ENCODE results near the gene PIAS4.

PIAS4 gene

GRCh38 chr19:4068047-4068966, 60.8 kb downstream of the PIAS4 start:
- no peak for DNase-seq (ENCODE audit: low read depth in 3 of 3, low spot score in 1 of 3)

- no peak for DNase-seq (ENCODE audit: low read depth in 3 of 3, low spot score in 1 of 3)
Observed at GRCh38 chr19:4069331-4069959, 61.9 kb downstream of the PIAS4 start.

GRCh38 chr19:4071610-4072009, 64.1 kb downstream of the PIAS4 start:
- no peak for DNase-seq (ENCODE audit: low read depth in 3 of 3, low spot score in 1 of 3)

GRCh38 chr19:4075373-4075772, 67.8 kb downstream of the PIAS4 start:
- DNase-seq (ENCODE audit: low read depth in 3 of 3, low spot score in 1 of 3) = no peak

- DNase-seq (ENCODE audit: low read depth in 3 of 3, low spot score in 1 of 3) = no peak
Observed at GRCh38 chr19:4077007-4077374, 69.5 kb downstream of the PIAS4 start.

GRCh38 chr19:4077800-4078684, 70.5 kb downstream of the PIAS4 start:
- DNase-seq (ENCODE audit: low read depth in 3 of 3, low spot score in 1 of 3) = no peak

- no peak for DNase-seq (ENCODE audit: low read depth in 3 of 3, low spot score in 1 of 3)
Observed at GRCh38 chr19:4080473-4080872, 72.9 kb downstream of the PIAS4 start.

GRCh38 chr19:4081441-4082129, 74.0 kb downstream of the PIAS4 start:
- DNase-seq (ENCODE audit: low read depth in 3 of 3, low spot score in 1 of 3) = no peak

GRCh38 chr19:4082172-4082571, 74.6 kb downstream of the PIAS4 start:
- no peak for DNase-seq (ENCODE audit: low read depth in 3 of 3, low spot score in 1 of 3)

- no peak for DNase-seq (ENCODE audit: low read depth in 3 of 3, low spot score in 1 of 3)
Observed at GRCh38 chr19:4083677-4084546, 76.4 kb downstream of the PIAS4 start.

GRCh38 chr19:4084547-4084877, 77.0 kb downstream of the PIAS4 start:
- no peak for DNase-seq (ENCODE audit: low read depth in 3 of 3, low spot score in 1 of 3)

GRCh38 chr19:4086411-4086867, 78.9 kb downstream of the PIAS4 start:
- DNase-seq (ENCODE audit: low read depth in 3 of 3, low spot score in 1 of 3) = no peak

GRCh38 chr19:4087787-4088679, 80.5 kb downstream of the PIAS4 start:
- DNase-seq (ENCODE audit: low read depth in 3 of 3, low spot score in 1 of 3) = no peak

GRCh38 chr19:4088975-4089374, 81.4 kb downstream of the PIAS4 start:
- no peak for DNase-seq (ENCODE audit: low read depth in 3 of 3, low spot score in 1 of 3)
